Fibroblast of pulmonary artery (primary cell): ENCODE data around the gene HEATR5A.

Source experiments
- DNase-seq: peaks from one replicate; pipeline ENCODE4 v3.0.0-alpha.2; 2010; ENCODE audit warnings: low read depth
- H3K4me3 ChIP-seq: replicated peaks from 2 replicates; pipeline ENCODE4 v1.5.1; 2011; ENCODE audit warnings: low read depth, mild to moderate bottlenecking, control low read depth, low read length, moderate library complexity
- CTCF ChIP-seq: IDR thresholded peaks from 2 replicates; pipeline ENCODE4 v1.5.1; 2011; ENCODE audit warnings: mild to moderate bottlenecking, control low read depth, low read length, inconsistent platforms; ENCODE audit errors: missing control alignments

HEATR5A gene

GRCh38 chr14:31414190-31414833 lies 6.0 kb downstream of the HEATR5A start:
- H3K4me3 ChIP-seq = no peak overlapping the region
- no peak for TF ChIP-seq CTCF
- peak; percentile 29 for DNase-seq

GRCh38 chr14:31411218-31411727 lies 9.1 kb downstream of the HEATR5A start:
- no peak for TF ChIP-seq CTCF
- DNase-seq = peak; percentile 70
- H3K4me3 ChIP-seq = no peak overlapping the region

- no peak for TF ChIP-seq CTCF
- no peak for DNase-seq
- no peak overlapping the region for H3K4me3 ChIP-seq
Measured at GRCh38 chr14:31410048-31410650, 10.2 kb downstream of the HEATR5A start.

- no peak for TF ChIP-seq CTCF
- DNase-seq = no peak
Measured at GRCh38 chr14:31408421-31408820, 11.9 kb downstream of the HEATR5A start.

GRCh38 chr14:31405599-31406232 lies 14.6 kb downstream of the HEATR5A start:
- TF ChIP-seq CTCF = no peak
- DNase-seq = no peak
- H3K4me3 ChIP-seq = no peak overlapping the region

More at GRCh38 chr14:31408421-31408820, 11.9 kb downstream of the HEATR5A start:
- H3K4me3 ChIP-seq = no peak overlapping the region

- DNase-seq = no peak
- no peak for TF ChIP-seq CTCF
- H3K4me3 ChIP-seq = no peak overlapping the region
Measured at GRCh38 chr14:31405106-31405505, 15.2 kb downstream of the HEATR5A start.

- no peak overlapping the region for H3K4me3 ChIP-seq
- TF ChIP-seq CTCF = no peak
- no peak for DNase-seq
Measured at GRCh38 chr14:31403707-31404106, 16.6 kb downstream of the HEATR5A start.
